Neural cell (in vitro differentiated cells): Measurements from ENCODE around the gene PHF23.

Experiments
- CTCF ChIP-seq: fragments of 450-650 bp; IDR thresholded peaks from 2 replicates; pipeline ENCODE4 v1.5.1; 2014; ENCODE audit warnings: antibody characterized with exemption, mild to moderate bottlenecking, moderate library complexity; ENCODE audit not compliant: poor library complexity, severe bottlenecking
- POLR2AphosphoS5 ChIP-seq: IDR thresholded peaks from 2 replicates; pipeline ENCODE4 v1.6.1; 2012
- RAD21 ChIP-seq: fragments of 450-650 bp; conservative IDR thresholded peaks from 2 replicates; pipeline ENCODE4 v1.6.1; 2014; ENCODE audit warnings: antibody characterized with exemption, mild to moderate bottlenecking, moderate library complexity
- REST ChIP-seq: IDR thresholded peaks from 2 replicates; pipeline ENCODE4 v1.6.1; 2012; ENCODE audit warnings: borderline replicate concordance
- SMC3 ChIP-seq: fragments of 450-650 bp; conservative IDR thresholded peaks from 2 replicates; pipeline ENCODE4 v1.6.1; 2014; ENCODE audit warnings: antibody characterized with exemption, mild to moderate bottlenecking, moderate library complexity; ENCODE audit not compliant: poor library complexity

- TF ChIP-seq CTCF: no peak
- TF ChIP-seq POLR2AphosphoS5: no peak
- no peak for TF ChIP-seq SMC3
- no peak for TF ChIP-seq REST
- no peak for TF ChIP-seq RAD21
Measured at GRCh38 chr17:7211491-7212273, 27.6 kb downstream of the PHF23 start.
